ENCODE results near the gene CFAP46.

GRCh38 chr10:132981746-132982145 is 39.4 kb upstream of the CFAP46 start:
- no peak for TF ChIP-seq CTCF (IDR thresholded peaks at IDR 0.05; ENCODE audit: borderline replicate concordance, extremely low read depth, low read length, poor library complexity, severe bottlenecking)
- TF ChIP-seq EZH2 (IDR thresholded peaks at IDR 0.05; ENCODE audit: borderline replicate concordance, low read depth, low read length, severe bottlenecking), result no peak
